Middle frontal gyrus (tissue), 1 donor: ENCODE measurements around the gene MED13L.

Experiments used
- DNase-seq: peaks from one replicate; pipeline ENCODE4 v3.0.0-alpha.2; 2015; ENCODE audit warnings: low spot score; ENCODE audit errors: extremely low spot score

The MED13L gene

GRCh38 chr12:116155383-116155782 is 122.1 kb downstream of the MED13L start:
- no peak for DNase-seq

- no peak for DNase-seq
Observed at GRCh38 chr12:116153983-116154382, 123.5 kb downstream of the MED13L start.

GRCh38 chr12:116153113-116153512 is 124.4 kb downstream of the MED13L start:
- DNase-seq = no peak

DNA sequence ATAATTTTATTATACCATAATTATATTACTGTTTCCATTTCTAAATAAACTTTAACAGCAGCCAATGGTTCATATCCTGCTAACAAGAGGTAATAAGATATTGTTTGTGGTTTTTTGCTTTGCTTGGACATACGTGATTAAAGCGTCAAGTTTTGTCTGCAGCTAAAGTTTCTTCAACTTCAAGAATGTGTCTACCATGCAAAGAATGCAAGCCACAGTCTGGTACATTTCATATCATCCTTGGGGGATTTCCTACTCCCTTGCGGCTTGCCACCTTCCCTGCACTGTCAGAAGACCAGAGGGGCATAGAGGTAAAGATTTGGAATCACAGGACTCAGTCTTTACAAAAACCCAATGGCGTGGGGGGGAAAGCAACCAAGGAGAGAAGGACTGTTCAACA is 125.2 kb downstream of the MED13L start:
- DNase-seq = no peak

DNA sequence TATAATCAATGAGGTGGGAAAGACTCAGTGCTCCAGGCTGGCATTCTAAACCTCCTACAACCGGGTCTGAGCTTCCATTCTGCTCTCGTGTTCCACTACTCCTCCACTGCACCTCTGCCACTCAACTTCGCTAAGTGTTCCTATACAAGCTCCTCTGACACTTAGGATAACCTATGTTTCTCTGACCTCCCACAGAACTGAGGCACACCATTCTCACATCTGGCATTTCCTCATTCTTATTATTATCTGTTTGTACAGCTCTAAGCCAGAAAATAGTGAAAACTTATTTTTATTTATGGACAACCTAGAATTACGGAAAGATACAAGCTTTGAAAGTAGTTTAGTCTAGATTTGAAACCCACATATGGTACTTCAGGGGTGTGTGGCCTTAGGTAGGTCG is 127.0 kb downstream of the MED13L start:
- DNase-seq = no peak

DNA sequence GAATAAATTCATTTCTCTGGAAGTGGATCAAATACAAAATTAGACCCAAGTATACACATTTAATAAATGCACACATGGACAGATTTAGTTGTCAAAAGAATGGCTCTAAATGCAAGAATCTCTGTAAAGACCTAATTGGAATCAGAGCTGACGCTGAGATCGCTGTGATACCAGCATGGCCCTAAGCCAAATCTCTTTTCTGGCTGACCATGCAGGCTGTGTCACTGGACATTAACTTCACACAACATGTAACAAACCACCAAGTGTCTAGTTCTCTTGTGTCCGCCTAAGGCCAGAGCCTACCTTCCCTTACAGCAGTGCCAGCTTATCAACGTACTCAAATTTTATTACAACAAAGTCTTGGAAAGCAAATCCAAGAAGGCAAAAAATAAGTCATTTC is 127.5 kb downstream of the MED13L start:
- DNase-seq = no peak

DNA sequence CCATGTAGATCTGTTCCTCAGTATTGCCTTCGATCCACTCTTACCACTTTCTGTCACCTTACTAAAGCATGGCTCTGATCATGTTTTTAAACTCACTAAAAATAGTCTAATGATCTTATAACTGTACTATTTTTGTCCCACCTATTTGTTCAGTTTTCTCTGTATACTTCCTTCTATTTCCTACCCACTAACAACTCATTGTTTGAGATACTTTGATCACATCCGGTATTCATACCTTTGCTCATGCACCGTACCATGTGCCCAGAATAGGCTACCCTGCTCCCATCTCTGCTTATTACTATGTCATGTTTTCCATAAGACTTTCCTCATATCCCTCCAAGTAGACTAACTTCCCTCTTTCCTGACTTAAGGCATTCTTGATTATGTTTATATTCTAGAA is 128.6 kb downstream of the MED13L start:
- no peak for DNase-seq

DNA sequence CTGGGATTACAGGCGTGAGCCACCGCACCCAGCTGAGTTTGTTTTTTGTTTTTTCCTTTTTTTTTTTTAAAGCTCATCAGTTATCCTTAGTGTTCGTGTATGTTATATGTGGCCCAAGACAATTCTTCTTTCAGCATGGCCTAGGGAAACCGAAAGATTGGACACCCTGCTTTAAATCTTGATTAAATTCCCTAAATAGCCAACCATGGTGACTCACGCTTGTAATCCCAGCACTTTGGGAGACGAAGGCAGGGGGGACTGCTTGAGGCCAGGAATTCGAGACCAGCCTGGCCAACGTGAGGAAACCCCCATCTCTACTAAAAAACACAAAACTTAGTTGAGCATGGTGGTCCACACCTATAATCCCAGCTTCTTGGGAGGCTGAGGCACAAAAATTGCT is 131.1 kb downstream of the MED13L start:
- no peak for DNase-seq

GRCh38 chr12:116145451-116145850 is 132.0 kb downstream of the MED13L start:
- no peak for DNase-seq

DNA sequence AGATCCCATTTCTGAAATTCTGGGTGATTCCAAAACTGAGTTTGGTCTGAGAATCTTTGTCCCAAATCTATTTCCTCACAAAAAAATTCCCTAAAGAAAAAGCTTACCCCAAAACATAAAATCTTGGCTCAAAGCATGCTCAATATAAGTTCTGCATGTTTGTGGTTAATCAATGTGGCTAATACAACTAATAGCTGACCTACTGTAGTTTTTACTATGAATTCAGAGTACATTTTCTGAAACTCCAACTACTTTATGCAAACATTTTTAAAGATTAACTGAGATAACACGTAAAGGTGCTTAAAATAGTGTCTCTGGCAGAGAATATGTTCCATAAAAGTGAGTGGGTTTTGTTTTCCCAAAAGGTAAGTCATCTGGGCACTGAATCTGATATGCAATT is 133.1 kb downstream of the MED13L start:
- no peak for DNase-seq

- no peak for DNase-seq
Observed at GRCh38 chr12:116143909-116144308, 133.6 kb downstream of the MED13L start.

GRCh38 chr12:116142936-116143898 is 134.3 kb downstream of the MED13L start:
- no peak for DNase-seq

DNA sequence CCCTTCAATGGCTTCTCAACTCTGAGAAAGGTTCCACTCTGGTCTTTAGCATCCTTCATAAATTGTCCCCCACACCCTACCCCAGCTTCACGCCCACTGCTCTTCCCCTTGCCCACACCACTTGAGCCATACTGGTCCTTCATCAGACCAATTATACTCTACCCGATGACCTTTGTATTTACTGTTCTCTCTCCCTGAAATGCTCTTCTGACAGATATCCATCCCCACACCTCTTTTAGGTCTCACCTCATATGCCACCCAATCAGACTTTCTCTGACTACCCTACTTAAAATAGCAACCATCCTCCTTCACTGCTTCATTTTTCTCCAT is 135.7 kb downstream of the MED13L start:
- DNase-seq = no peak

DNA sequence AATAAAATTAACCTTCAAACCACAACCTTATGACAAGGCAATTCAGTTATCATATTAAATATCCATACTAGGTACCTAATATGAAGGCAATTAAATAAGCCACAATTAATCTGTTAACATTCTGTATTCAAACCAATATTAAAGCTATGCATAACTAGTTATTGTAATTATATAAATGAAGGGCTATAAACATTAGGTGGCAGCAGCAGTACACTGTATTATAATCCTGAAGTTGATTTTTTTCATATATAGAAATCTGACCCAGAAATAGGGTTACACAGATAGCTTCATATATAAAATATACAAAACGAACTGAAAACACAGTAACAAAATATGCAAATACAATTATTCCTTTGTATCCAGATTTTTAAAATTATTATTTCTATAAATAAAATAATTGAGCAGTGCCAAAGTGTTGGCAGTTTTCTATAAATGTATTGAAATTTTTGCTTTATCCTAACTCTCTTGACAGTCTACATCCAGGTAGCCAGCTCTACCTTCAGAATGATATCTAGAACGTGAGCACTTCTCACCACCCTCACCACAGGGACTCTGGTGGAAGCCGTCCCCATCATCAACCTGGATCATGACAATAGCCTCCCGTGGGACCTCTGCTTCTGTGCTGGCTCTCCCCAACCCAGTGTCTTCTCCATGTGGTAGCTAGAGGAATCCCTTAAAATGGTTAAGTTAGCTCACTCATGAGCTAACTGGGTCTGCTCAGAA is 136.2 kb downstream of the MED13L start:
- no peak for DNase-seq

DNA sequence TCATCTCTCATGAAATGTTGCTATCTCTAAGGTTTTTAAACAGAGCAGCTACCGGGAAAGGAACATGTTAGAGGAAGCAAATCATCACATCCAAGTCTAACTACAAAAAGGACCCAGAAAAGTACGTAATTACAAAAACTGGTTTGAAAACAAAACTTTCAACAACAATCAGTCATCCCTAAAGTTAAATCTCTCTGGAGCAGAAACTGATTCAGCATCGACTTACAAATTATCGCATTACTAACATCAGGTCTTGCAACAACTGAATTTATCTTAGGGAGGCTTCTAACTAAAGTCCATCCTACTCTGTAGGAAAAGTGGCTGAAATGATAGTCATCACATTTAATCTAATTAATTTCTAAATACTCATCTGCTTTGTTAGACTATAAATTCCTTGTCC is 137.0 kb downstream of the MED13L start:
- DNase-seq = no peak

GRCh38 chr12:116138781-116139180 is 138.7 kb downstream of the MED13L start:
- no peak for DNase-seq

DNA sequence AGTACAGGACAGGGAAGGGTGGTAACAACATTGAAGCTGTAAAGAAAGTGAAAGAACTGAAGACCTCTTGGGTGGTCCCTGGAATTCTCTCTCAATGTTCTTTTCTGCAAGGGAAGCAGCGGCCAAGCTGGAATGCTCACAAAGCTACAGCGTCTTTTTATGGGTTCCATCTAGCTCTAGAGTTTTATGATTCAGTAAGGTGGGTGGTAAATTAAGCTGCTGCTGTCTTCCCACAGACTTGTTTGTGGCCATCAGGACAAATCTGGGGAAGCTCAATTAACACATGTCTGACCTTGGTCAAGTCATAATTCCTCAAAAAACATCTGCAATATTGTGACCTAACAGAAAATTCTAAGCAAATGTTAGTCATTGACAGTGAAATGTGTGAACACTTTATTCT is 139.1 kb downstream of the MED13L start:
- DNase-seq = no peak

GRCh38 chr12:116137318-116137717 is 140.2 kb downstream of the MED13L start:
- DNase-seq = no peak

DNA sequence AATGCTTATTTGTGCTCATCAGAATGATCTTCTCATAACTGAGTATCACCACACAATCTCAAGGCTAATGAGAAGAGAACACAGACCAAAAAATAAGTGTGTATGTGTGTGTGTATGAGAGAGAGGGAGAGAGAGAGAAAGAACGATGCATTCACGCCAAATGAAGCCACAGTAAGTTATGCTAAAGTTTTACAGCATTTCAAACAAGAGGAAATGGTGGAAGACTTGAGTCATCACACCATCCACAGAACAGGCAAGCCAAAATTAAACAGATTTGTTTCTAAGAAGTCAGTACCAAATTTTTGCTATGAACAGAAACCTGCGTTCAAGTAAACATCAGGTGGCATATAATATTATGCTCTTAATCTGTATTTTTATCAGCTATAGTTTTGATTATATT is 141.2 kb downstream of the MED13L start:
- DNase-seq = no peak

- no peak for DNase-seq
Observed at GRCh38 chr12:116135209-116135930, 142.1 kb downstream of the MED13L start.

DNA sequence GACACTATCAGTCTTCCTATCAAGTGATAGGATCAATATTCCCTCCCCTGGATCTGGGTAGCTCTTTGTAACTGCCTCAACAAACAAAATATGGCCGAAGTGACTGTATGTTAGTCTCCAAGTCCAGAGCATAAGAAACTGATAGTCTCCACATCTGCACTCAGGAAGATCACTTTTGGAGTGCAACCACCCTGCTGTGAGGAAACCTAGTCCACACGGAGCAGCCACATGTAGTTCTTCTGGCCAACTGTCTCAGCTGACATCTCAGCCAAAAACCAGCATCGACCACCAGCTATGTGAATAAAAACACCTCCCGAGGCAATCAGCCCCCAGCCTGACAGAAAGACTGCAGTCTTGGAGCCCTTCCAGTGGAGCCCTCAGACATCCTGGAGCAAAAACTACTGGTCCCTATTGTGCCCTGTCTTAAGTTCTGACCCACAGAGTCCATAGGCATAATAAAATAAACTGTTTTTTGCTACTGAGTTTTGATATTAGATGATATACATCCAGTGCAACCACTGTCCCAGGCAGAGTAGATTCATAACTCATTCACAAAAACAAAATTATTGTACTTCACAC is 143.8 kb downstream of the MED13L start:
- no peak for DNase-seq

DNA sequence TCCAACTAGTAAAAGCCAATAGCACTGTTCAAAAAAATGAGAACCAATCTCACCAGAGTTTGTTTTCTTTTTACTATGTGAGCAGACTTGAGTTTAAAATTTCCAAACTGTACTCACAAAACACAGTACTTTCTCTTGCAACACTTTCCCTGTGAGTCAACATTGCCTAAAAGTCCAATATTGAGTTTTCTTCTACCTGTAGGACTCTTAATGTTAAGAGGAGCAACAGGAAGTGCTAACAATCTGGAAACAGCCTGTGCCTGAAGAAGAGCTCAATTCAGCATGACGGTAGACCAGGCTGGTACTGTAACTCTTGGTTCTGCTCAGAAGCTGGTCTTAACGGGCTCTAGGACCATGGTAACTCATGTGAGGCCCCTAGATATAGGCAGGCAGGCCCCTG is 144.3 kb downstream of the MED13L start:
- no peak for DNase-seq
